OCI-LY3 (cell line): Measurements from ENCODE around the gene CTSW.

Experiments
- CTCF ChIP-seq: fragments of 200-600, 300-600 bp; sonication (generic); IDR thresholded peaks from 2 replicates; pipeline ENCODE4 v1.5.1; 2014; ENCODE audit warnings: antibody characterized with exemption, low read length, low read depth
- EZH2phosphoT487 ChIP-seq: fragments of 200-600 bp; shearing (Covaris generic); IDR thresholded peaks from 2 replicates; pipeline ENCODE4 v1.6.1; 2018; ENCODE audit warnings: antibody characterized with exemption, mixed run types, low read depth

- TF ChIP-seq CTCF: no peak
- TF ChIP-seq EZH2phosphoT487: no peak
These were observed 28.2 kb downstream of the CTSW start for GRCh38 chr11:65907878-65908277.
